ENCODE data around the gene GALNTL6. TPM values are rescaled to one million over a fixed set of nuclear protein-coding genes. Genes with fewer than 3 reads are reported as not detected.

Gene GALNTL6
- total and polyA plus RNA-seq, 2 donors (not counting 1 experiment from before 2014, with no cell fraction given), result not detected

DNA sequence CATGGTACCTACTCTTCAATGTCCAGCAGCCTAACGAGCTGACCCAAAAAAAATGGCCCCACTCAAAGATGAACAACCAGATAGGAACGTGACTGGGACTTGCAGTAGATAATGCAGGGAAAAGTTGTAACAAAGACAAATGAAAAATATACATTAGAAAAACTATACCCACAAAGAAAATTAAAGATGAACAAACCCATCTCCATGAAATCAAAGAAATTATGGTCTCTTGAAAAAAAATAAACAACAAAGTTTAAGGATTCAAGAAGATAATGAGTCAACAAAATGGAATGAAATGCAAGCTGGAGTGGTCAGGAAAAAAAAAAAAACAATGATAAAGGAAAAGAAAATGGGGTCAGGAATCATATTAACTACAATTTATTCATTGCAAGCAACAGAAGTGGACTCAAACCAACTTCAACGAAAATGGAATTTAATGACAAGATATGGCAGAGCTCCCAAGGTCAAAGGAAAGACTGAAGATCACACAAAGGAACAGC is 1045.6 kb downstream of the GALNTL6 start:
- no peaks in the 10 kb centered on the region for H3K4me1 ChIP-seq (ENCODE audit: control insufficient read depth, extremely low read depth, insufficient read depth, low read length)
- no peak overlapping the region for H3K4me2 ChIP-seq (ENCODE audit: extremely low read depth, insufficient read depth, low read length)
- H3K36me3 ChIP-seq (ENCODE audit: control insufficient read depth, insufficient read depth, low read length), result no peaks in the 10 kb centered on the region
- H4K20me1 ChIP-seq (ENCODE audit: control insufficient read depth, extremely low read depth, insufficient read depth, low read length), result no peaks in the 10 kb centered on the region
- no peaks in the 10 kb centered on the region for H3K9me3 ChIP-seq (ENCODE audit: control insufficient read depth, insufficient read depth, low read depth, low read length)
- no peak for TF ChIP-seq EZH2 (IDR thresholded peaks at IDR 0.05; ENCODE audit: low read length, missing control alignments)
- TF ChIP-seq, protein P1, sequence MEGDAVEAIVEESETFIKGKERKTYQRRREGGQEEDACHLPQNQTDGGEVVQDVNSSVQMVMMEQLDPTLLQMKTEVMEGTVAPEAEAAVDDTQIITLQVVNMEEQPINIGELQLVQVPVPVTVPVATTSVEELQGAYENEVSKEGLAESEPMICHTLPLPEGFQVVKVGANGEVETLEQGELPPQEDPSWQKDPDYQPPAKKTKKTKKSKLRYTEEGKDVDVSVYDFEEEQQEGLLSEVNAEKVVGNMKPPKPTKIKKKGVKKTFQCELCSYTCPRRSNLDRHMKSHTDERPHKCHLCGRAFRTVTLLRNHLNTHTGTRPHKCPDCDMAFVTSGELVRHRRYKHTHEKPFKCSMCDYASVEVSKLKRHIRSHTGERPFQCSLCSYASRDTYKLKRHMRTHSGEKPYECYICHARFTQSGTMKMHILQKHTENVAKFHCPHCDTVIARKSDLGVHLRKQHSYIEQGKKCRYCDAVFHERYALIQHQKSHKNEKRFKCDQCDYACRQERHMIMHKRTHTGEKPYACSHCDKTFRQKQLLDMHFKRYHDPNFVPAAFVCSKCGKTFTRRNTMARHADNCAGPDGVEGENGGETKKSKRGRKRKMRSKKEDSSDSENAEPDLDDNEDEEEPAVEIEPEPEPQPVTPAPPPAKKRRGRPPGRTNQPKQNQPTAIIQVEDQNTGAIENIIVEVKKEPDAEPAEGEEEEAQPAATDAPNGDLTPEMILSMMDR (conservative IDR thresholded peaks at IDR 0.05 in 1 of 2, IDR thresholded peaks at IDR 0.05 in 1 of 2; ENCODE audit: low read depth in 1 of 2, low read length in 2 of 2), result no peak
- no peaks in the 10 kb centered on the region for H3K79me2 ChIP-seq (ENCODE audit: control insufficient read depth, insufficient read depth, low read length)
- H2AFZ ChIP-seq (ENCODE audit: low read length), result no peak overlapping the region
- DNase-seq (ENCODE audit: low read depth in 2 of 2), result peak; percentile 26 to 46
- no peaks in the 10 kb centered on the region for H3K27me3 ChIP-seq (ENCODE audit: control insufficient read depth, insufficient read depth, low read length)
- H3K4me3 ChIP-seq (replicated peaks in 1 of 4; ENCODE audit: control extremely low read depth in 1 of 4, insufficient read depth in 1 of 4, low read depth in 3 of 4, low read length in 4 of 4), result no peak overlapping the region
- no peak overlapping the region for H3K27ac ChIP-seq (ENCODE audit: insufficient read depth, low read length)
- no peak overlapping the region for H3K9ac ChIP-seq (ENCODE audit: insufficient read depth, low read length)

DNA sequence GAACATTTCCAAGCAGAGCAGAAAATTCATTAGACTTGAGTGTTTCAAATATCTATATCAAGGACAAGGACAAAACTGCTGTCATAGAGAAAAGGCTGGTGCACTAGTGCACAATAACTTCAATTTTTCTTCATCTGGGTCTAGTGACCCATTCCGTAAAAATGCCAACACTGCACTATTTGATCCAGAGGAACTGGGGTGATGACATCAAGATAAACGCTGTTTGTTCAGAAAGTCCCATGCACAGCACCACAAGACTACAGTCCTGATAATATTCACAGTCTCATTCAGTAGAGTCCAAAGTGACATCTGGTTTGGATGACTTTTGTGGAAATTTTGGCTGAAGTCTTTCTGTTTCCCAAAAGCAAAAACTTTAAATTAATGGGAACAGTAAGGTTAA is 1051.9 kb downstream of the GALNTL6 start:
- no peak overlapping the region for H2AFZ ChIP-seq (ENCODE audit: low read length)
- H3K9ac ChIP-seq (ENCODE audit: insufficient read depth, low read length), result no peak overlapping the region
- no peaks in the 10 kb centered on the region for H3K27me3 ChIP-seq (ENCODE audit: control insufficient read depth, insufficient read depth, low read length)
- no peaks in the 10 kb centered on the region for H4K20me1 ChIP-seq (ENCODE audit: control insufficient read depth, extremely low read depth, insufficient read depth, low read length)
- no peaks in the 10 kb centered on the region for H3K9me3 ChIP-seq (ENCODE audit: control insufficient read depth, insufficient read depth, low read depth, low read length)
- no peaks in the 10 kb centered on the region for H3K36me3 ChIP-seq (ENCODE audit: control insufficient read depth, insufficient read depth, low read length)
- no peaks in the 10 kb centered on the region for H3K79me2 ChIP-seq (ENCODE audit: control insufficient read depth, insufficient read depth, low read length)
- H3K4me1 ChIP-seq (ENCODE audit: control insufficient read depth, extremely low read depth, insufficient read depth, low read length), result no peaks in the 10 kb centered on the region
- H3K27ac ChIP-seq (ENCODE audit: insufficient read depth, low read length), result no peak overlapping the region
- no peak for DNase-seq (ENCODE audit: low read depth in 2 of 2)
- H3K4me2 ChIP-seq (ENCODE audit: extremely low read depth, insufficient read depth, low read length), result no peak overlapping the region
- no peak overlapping the region for H3K4me3 ChIP-seq (replicated peaks in 1 of 4; ENCODE audit: control extremely low read depth in 1 of 4, insufficient read depth in 1 of 4, low read depth in 3 of 4, low read length in 4 of 4)
- TF ChIP-seq, protein P1 (conservative IDR thresholded peaks at IDR 0.05 in 1 of 2, IDR thresholded peaks at IDR 0.05 in 1 of 2; ENCODE audit: low read depth in 1 of 2, low read length in 2 of 2), result no peak
- no peak for TF ChIP-seq EZH2 (IDR thresholded peaks at IDR 0.05; ENCODE audit: low read length, missing control alignments)

GRCh38 chr4:172865531-172866127 is 1052.4 kb downstream of the GALNTL6 start:
- H2AFZ ChIP-seq (ENCODE audit: low read length), result no peak overlapping the region

More at GRCh38 chr4:172865531-172866127, 1052.4 kb downstream of the GALNTL6 start:
- no peak overlapping the region for H3K9ac ChIP-seq (ENCODE audit: insufficient read depth, low read length)
- H3K27me3 ChIP-seq (ENCODE audit: control insufficient read depth, insufficient read depth, low read length), result no peaks in the 10 kb centered on the region
- H3K36me3 ChIP-seq (ENCODE audit: control insufficient read depth, insufficient read depth, low read length), result no peaks in the 10 kb centered on the region
- H3K4me2 ChIP-seq (ENCODE audit: extremely low read depth, insufficient read depth, low read length), result no peak overlapping the region
- no peaks in the 10 kb centered on the region for H4K20me1 ChIP-seq (ENCODE audit: control insufficient read depth, extremely low read depth, insufficient read depth, low read length)
- no peaks in the 10 kb centered on the region for H3K9me3 ChIP-seq (ENCODE audit: control insufficient read depth, insufficient read depth, low read depth, low read length)
- no peak for DNase-seq (ENCODE audit: low read depth in 2 of 2)
- H3K27ac ChIP-seq (ENCODE audit: insufficient read depth, low read length), result no peak overlapping the region
- no peak for TF ChIP-seq EZH2 (IDR thresholded peaks at IDR 0.05; ENCODE audit: low read length, missing control alignments)
- TF ChIP-seq, protein P1 (conservative IDR thresholded peaks at IDR 0.05 in 1 of 2, IDR thresholded peaks at IDR 0.05 in 1 of 2; ENCODE audit: low read depth in 1 of 2, low read length in 2 of 2), result no peak
- H3K79me2 ChIP-seq (ENCODE audit: control insufficient read depth, insufficient read depth, low read length), result no peaks in the 10 kb centered on the region
- H3K4me1 ChIP-seq (ENCODE audit: control insufficient read depth, extremely low read depth, insufficient read depth, low read length), result no peaks in the 10 kb centered on the region
- no peak overlapping the region for H3K4me3 ChIP-seq (replicated peaks in 1 of 4; ENCODE audit: control extremely low read depth in 1 of 4, insufficient read depth in 1 of 4, low read depth in 3 of 4, low read length in 4 of 4)
